ENCODE data around the gene GPR153. TPM values are rescaled to one million over a fixed set of nuclear protein-coding genes. Genes with fewer than 3 reads are reported as not detected.

The GPR153 gene
- total and polyA plus RNA-seq, 2 experiments from 2014 or later = 0.69 to 8.0 TPM

- Histone ChIP-seq H3K4me3 (no peak overlapping the region), H3K9ac (no peak overlapping the region), H3K4me1 (ENCODE audit: insufficient read depth) (0 out of 2 replicates have a peak, but pooled peaks cover 4% of the 10 kb centered on the region), H3K27ac (no peak overlapping the region), H3K9me2 (ENCODE audit: insufficient read depth) (no peaks in the 10 kb centered on the region), H4K20me1 (ENCODE audit: insufficient read depth) (no peaks in the 10 kb centered on the region), H3K79me2 (ENCODE audit: insufficient read depth) (peaks cover 10% of the 10 kb centered on the region), H2AFZ (no peak overlapping the region), H3K9me3 (ENCODE audit: low read depth) (no peaks in the 10 kb centered on the region), H3K27me3 (replicated peaks; ENCODE audit: insufficient read depth) (peaks cover 23% of the 10 kb centered on the region), H3F3A (ENCODE audit: insufficient read depth) (no peaks in the 10 kb centered on the region), H3K36me3 (ENCODE audit: low read depth) (no peaks in the 10 kb centered on the region), H3K4me2 (ENCODE audit: unreplicated experiment) (no peak overlapping the region)
- DNase-seq = no peak
- TF ChIP-seq EZH2 (IDR thresholded peaks at IDR 0.05; ENCODE audit: insufficient read depth, poor library complexity, severe bottlenecking) (no peak), EZH2phosphoT487 (IDR thresholded peaks at IDR 0.05; ENCODE audit: insufficient read depth, low read depth) (no peak)
- 63 to 66% methylated on average over 7 of the region's 7 CpGs for WGBS, 2 experiments (ENCODE audit: low coverage in 1 of 2, low lambda C conversion rate in 2 of 2, missing lambda C conversion rate in 2 of 2)
- in situ Hi-C loops (cut with MboI) = no loop called here
These were observed 21.6 kb downstream of the GPR153 start for GRCh38 chr1:6239213-6239752.

- Histone ChIP-seq H3K4me1 (ENCODE audit: insufficient read depth) (0 out of 2 replicates have a peak, but pooled peaks cover 4% of the 10 kb centered on the region), H3K27me3 (replicated peaks; ENCODE audit: insufficient read depth) (peaks cover 11% of the 10 kb centered on the region; the same call in 1 of the 2 replicates), H3K9ac (no peak overlapping the region), H3K36me3 (ENCODE audit: low read depth) (0 out of 2 replicates have a peak, but pooled peaks cover 7% of the 10 kb centered on the region), H3K4me2 (ENCODE audit: unreplicated experiment) (no peak overlapping the region), H3K9me3 (ENCODE audit: low read depth) (no peaks in the 10 kb centered on the region), H3F3A (ENCODE audit: insufficient read depth) (no peaks in the 10 kb centered on the region), H4K20me1 (ENCODE audit: insufficient read depth) (no peaks in the 10 kb centered on the region), H3K27ac (no peak overlapping the region), H3K4me3 (no peak overlapping the region), H3K9me2 (ENCODE audit: insufficient read depth) (no peaks in the 10 kb centered on the region), H2AFZ (no peak overlapping the region), H3K79me2 (ENCODE audit: insufficient read depth) (peaks cover 31% of the 10 kb centered on the region)
- in situ Hi-C loops (cut with MboI) = no loop called here
- 95 to 98% methylated on average over 4 of the region's 4 CpGs for WGBS, 2 experiments (ENCODE audit: low coverage in 1 of 2, low lambda C conversion rate in 2 of 2, missing lambda C conversion rate in 2 of 2)
- no peak for DNase-seq
- TF ChIP-seq EZH2phosphoT487 (IDR thresholded peaks at IDR 0.05; ENCODE audit: insufficient read depth, low read depth) = no peak
- no peak for TF ChIP-seq EZH2 (IDR thresholded peaks at IDR 0.05; ENCODE audit: insufficient read depth, poor library complexity, severe bottlenecking)
These were observed 23.8 kb downstream of the GPR153 start for GRCh38 chr1:6237093-6237492.

- Histone ChIP-seq H3K9ac (peak overlapping the region; percentile 80), H3F3A (ENCODE audit: insufficient read depth) (no peaks in the 10 kb centered on the region), H3K27me3 (replicated peaks; ENCODE audit: insufficient read depth) (no peaks in the 10 kb centered on the region), H3K4me1 (ENCODE audit: insufficient read depth) (0 out of 2 replicates have a peak, but pooled peaks cover 3% of the 10 kb centered on the region), H2AFZ (peak overlapping the region; percentile 57), H3K9me2 (ENCODE audit: insufficient read depth) (no peaks in the 10 kb centered on the region), H4K20me1 (ENCODE audit: insufficient read depth) (no peaks in the 10 kb centered on the region), H3K79me2 (ENCODE audit: insufficient read depth) (peaks cover 32% of the 10 kb centered on the region), H3K4me3 (peak overlapping the region; percentile 80), H3K36me3 (ENCODE audit: low read depth) (0 out of 2 replicates have a peak, but pooled peaks cover 7% of the 10 kb centered on the region), H3K4me2 (ENCODE audit: unreplicated experiment) (peak overlapping the region; percentile 82), H3K9me3 (ENCODE audit: low read depth) (no peaks in the 10 kb centered on the region), H3K27ac (peak overlapping the region; percentile 63)
- DNase-seq = peak; percentile 21
- TF ChIP-seq EZH2phosphoT487 (IDR thresholded peaks at IDR 0.05; ENCODE audit: insufficient read depth, low read depth) (no peak), EZH2 (IDR thresholded peaks at IDR 0.05; ENCODE audit: insufficient read depth, poor library complexity, severe bottlenecking) (no peak)
- in situ Hi-C loops (cut with MboI) = no loop called here
- 1% methylated on average over 10 to 20 of the region's 30 CpGs for WGBS, 2 experiments (ENCODE audit: low coverage in 1 of 2, low lambda C conversion rate in 2 of 2, missing lambda C conversion rate in 2 of 2)
These were observed 25.6 kb downstream of the GPR153 start for GRCh38 chr1:6235296-6235677.

- peak overlapping the region; percentile 63 for H3K27ac ChIP-seq
- peak overlapping the region; percentile 82 for H3K4me2 ChIP-seq (ENCODE audit: unreplicated experiment)
- peak overlapping the region; percentile 80 for H3K9ac ChIP-seq
- H3K9me2 ChIP-seq (ENCODE audit: insufficient read depth) = no peaks in the 10 kb centered on the region
- peaks cover 32% of the 10 kb centered on the region for H3K79me2 ChIP-seq (ENCODE audit: insufficient read depth)
- peak overlapping the region; percentile 80 for H3K4me3 ChIP-seq
- in situ Hi-C loops (cut with MboI) = no loop called here
- H3K4me1 ChIP-seq (ENCODE audit: insufficient read depth) = no peaks in the 10 kb centered on the region
- TF ChIP-seq EZH2 (IDR thresholded peaks at IDR 0.05; ENCODE audit: insufficient read depth, poor library complexity, severe bottlenecking) (no peak), EZH2phosphoT487 (IDR thresholded peaks at IDR 0.05; ENCODE audit: insufficient read depth, low read depth) (no peak)
- H3K36me3 ChIP-seq (ENCODE audit: low read depth) = 0 out of 2 replicates have a peak, but pooled peaks cover 7% of the 10 kb centered on the region
- no peaks in the 10 kb centered on the region for H3K9me3 ChIP-seq (ENCODE audit: low read depth)
- H2AFZ ChIP-seq = peak overlapping the region; percentile 57
- no peaks in the 10 kb centered on the region for H3F3A ChIP-seq (ENCODE audit: insufficient read depth)
- H3K27me3 ChIP-seq (replicated peaks; ENCODE audit: insufficient read depth) = no peaks in the 10 kb centered on the region
- H4K20me1 ChIP-seq (ENCODE audit: insufficient read depth) = no peaks in the 10 kb centered on the region
- DNase-seq = peak; percentile 70
- 20% methylated on average over 20 of the region's 20 CpGs for WGBS, 2 experiments (ENCODE audit: low coverage in 1 of 2, low lambda C conversion rate in 2 of 2, missing lambda C conversion rate in 2 of 2)
These were observed 26.2 kb downstream of the GPR153 start for GRCh38 chr1:6234502-6235295.

Data from GM23248 (cell line).